Fibroblast of pulmonary artery (primary cell): Measurements from ENCODE around the gene FKBP10.

Experiments used
- DNase-seq: peaks from one replicate; pipeline ENCODE4 v3.0.0-alpha.2; 2010; ENCODE audit warnings: low read depth
- H3K4me3 ChIP-seq: replicated peaks from 2 replicates; pipeline ENCODE4 v1.5.1; 2011; ENCODE audit warnings: low read depth, mild to moderate bottlenecking, control low read depth, low read length, moderate library complexity
- CTCF ChIP-seq: IDR thresholded peaks from 2 replicates; pipeline ENCODE4 v1.5.1; 2011; ENCODE audit warnings: mild to moderate bottlenecking, control low read depth, low read length, inconsistent platforms; ENCODE audit errors: missing control alignments

FKBP10 gene

GRCh38 chr17:41784207-41784744 lies 28.5 kb upstream of the FKBP10 start:
- TF ChIP-seq CTCF = no peak
- peak overlapping the region; percentile 75 for H3K4me3 ChIP-seq
- peak; percentile 83 for DNase-seq

GRCh38 chr17:41785091-41785858 lies 27.5 kb upstream of the FKBP10 start:
- H3K4me3 ChIP-seq = peak overlapping the region; percentile 75
- DNase-seq = peak; percentile 64
- TF ChIP-seq CTCF = no peak

- peak; percentile 53 for DNase-seq
Observed at GRCh38 chr17:41785859-41786226, 27.0 kb upstream of the FKBP10 start.

GRCh38 chr17:41786227-41787020 lies 26.4 kb upstream of the FKBP10 start, which contains the start of gene JUP:
JUP (minus strand) TSS chr17:41786711; CDS start chr17:41771854, 14,857 bp downstream.
- TF ChIP-seq CTCF = no peak
- peak within 1 kb of the TSS; percentile 75 for H3K4me3 ChIP-seq
- DNase-seq = peak; percentile 99

More at GRCh38 chr17:41785859-41786226, 27.0 kb upstream of the FKBP10 start:
- H3K4me3 ChIP-seq = peak overlapping the region; percentile 75
- no peak for TF ChIP-seq CTCF

- no peak for DNase-seq
- H3K4me3 ChIP-seq = no peak overlapping the region
- TF ChIP-seq CTCF = no peak
Observed at GRCh38 chr17:41787021-41787418, 25.8 kb upstream of the FKBP10 start.

GRCh38 chr17:41792845-41793783 lies 19.7 kb upstream of the FKBP10 start:
- TF ChIP-seq CTCF = no peak
- H3K4me3 ChIP-seq = no peak overlapping the region
- DNase-seq = peak; percentile 87
